Limb (tissue), 2 donors: Measurements from ENCODE around the gene TRAK1.
A peak's percentile ranks its signal among the peaks of the same experiment; 100 is the strongest.

Experiments
- DNase-seq, 2 donors: peaks; one replicate each; pipeline ENCODE4 v3.0.0-alpha.2; 2016; ENCODE audit errors: extremely low spot score in 2 of 2

The TRAK1 gene

DNA sequence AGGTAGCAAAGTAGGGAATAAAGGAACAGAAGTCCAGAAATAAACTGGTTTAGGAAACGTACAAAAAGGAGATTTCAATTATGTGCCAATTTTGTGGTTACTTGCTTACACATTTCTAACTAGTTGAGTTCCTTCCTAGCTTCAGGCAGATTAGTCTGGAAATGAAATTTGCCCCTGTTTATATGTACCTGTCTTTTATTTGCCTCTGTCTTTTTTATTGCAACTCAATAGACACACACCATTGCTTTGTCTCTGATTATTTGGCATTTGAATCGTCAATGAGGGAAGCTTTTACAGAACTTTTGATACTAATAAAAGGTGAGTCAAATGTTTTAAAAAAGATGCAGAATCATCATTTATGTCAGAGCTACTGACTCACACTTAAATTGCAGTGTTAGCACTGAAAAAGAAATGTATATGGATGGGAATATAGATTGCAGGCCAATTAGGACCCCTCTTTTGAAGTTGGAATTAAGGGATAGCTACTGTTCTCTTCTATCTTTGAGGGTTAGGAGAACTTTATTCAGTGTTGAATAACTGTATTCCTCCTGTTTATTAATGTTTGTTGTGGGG is 60.5 kb downstream of the TRAK1 start:
- DNase-seq, result no peak

- no peak for DNase-seq
Observed at GRCh38 chr3:42152193-42152592, 61.0 kb downstream of the TRAK1 start.

DNA sequence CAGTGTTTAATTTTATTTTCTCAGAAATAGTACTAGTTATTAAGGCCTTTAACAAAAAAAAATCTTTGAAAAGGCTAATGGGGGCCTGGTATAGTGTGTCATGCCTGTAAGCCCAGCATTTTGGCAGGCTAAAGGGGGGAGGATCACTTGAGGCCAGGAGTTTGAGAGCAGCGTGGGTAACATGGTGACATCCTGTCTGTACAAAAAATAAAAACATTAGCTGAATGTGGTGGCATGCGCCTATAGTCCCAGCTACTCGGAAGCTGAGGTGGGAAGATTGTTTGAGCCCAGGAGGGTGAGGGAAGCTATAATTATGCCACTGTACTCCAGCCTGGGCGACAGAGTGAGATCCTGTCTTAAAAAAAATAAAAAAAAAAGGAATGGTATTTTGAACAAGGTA is 61.9 kb downstream of the TRAK1 start:
- DNase-seq, result no peak

- no peak for DNase-seq
Observed at GRCh38 chr3:42157540-42158538, 66.7 kb downstream of the TRAK1 start.

GRCh38 chr3:42159147-42159546 is 68.0 kb downstream of the TRAK1 start:
- no peak for DNase-seq

DNA sequence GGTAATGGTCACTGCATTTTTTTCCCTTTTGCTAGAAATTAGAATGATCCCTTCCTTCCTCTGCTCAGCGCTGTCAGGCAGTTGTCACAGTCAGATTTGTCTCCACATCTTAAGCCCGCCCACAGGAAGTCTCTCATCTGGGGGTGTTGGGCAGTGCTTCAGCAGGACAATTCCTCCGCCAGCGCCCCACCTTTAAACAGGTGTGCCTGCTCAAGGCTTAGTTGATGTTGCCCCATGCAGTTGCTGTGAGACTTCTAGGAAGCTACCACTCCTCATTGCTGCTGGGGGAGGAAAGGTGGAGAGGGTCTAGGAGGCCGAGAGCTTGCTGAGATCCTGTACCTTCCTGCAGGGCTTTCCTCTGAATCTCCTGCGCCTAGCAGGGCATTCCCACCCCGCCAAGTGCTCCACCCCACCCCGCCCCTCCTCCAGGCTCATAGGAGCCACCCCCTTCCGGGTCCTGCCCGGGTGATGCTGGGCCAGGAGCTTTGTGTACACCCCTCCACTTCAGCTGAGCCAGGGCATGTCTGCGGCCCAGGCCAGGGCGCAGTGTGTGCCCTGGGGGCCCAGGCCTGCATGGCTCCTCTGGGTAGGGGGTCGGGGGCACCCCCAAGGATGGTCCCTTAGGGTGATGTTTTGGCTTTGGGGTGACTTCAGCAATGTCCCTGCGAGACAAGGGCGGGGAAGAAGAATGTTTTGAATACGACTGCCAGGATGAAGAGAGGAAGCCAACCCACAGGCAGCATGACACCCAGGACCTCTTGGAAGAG is 68.7 kb downstream of the TRAK1 start:
- DNase-seq, result peak in 1 of 2 donors; percentile 40

- no peak for DNase-seq
Observed at GRCh38 chr3:42161050-42161935, 70.1 kb downstream of the TRAK1 start.

DNA sequence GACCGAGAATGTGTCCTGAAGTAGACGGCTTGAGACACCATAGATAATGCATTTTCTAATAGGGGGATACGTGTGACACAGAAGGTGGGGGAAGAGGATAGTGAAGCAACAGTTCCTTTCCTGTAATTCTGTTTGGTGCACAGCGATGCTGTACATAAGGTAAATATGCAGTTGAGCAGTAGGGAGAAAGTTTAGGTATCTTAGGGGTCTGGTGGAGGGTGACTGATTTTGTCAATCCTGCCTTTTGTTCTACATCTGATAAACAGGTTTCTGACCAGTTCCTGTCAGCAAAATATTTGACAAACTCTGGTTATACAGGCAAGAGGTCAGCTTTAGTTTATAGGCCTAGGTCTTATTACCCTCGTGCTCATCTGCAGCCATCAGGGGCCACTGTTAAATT is 71.3 kb downstream of the TRAK1 start:
- DNase-seq, result no peak

DNA sequence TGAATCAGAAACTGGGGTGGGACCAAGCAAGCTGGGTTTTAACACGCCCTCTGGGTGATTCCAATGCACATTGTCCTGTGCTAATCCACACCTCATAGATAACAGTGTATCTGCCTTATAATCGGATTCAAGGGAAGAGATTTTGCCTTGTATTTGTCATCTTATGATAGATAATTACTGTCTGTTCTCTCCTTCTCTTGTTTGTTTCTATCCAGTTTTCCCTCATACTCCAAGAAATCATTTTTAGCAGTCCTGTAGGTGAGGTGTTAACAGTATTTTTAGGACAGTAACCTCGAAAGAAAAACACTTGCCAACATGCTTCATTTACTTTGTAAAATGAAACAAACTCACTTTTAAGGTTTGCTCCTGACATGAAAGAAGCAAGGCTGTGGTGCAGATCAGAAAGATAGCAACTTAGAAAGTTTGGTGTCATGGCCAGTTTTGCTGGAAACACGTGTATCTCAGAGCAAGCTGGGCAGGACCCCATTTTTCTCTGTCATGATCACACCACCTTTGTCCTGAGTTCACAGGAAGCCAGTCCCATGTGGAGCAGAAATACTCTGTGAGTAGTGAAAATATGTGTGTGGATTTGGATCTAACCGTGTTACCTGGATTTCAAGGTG is 72.6 kb downstream of the TRAK1 start:
- no peak for DNase-seq

- no peak for DNase-seq
Observed at GRCh38 chr3:42164656-42165055, 73.5 kb downstream of the TRAK1 start.

GRCh38 chr3:42165211-42165610 is 74.1 kb downstream of the TRAK1 start:
- DNase-seq, result no peak

- DNase-seq, result no peak
Observed at GRCh38 chr3:42166214-42166613, 75.1 kb downstream of the TRAK1 start.

- DNase-seq, result no peak
Observed at GRCh38 chr3:42166662-42167300, 75.6 kb downstream of the TRAK1 start.

DNA sequence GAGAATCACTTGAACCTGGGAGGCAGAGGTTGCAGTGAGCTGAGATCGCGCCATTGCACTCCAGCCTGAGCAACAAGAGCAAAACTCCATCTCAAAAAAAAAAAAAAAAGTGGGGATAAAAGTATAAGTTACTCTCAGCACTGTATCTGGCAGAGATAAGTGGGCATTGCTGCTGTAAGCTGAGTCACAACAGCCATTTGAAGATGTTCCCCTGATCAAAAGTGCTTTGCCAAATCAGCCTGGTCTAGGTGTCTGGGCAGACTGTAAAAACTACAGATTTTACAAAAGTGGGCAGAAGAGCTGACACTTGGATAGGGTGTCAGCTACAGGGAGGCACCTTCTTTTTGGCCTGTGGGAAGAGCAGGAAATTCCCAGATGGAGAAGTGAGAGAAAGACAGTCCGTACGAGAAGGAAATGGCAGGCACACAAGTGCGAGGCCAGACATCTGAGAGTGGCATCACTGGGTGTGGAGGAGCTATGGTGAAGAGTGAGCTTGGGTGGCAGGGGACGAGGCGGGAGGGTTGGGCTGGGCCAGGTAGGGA is 78.5 kb downstream of the TRAK1 start:
- DNase-seq, result no peak

GRCh38 chr3:42172047-42172654 is 81.0 kb downstream of the TRAK1 start:
- DNase-seq, result no peak

GRCh38 chr3:42173307-42173706 is 82.2 kb downstream of the TRAK1 start:
- no peak for DNase-seq

GRCh38 chr3:42174679-42175385 is 83.7 kb downstream of the TRAK1 start:
- DNase-seq, result no peak

DNA sequence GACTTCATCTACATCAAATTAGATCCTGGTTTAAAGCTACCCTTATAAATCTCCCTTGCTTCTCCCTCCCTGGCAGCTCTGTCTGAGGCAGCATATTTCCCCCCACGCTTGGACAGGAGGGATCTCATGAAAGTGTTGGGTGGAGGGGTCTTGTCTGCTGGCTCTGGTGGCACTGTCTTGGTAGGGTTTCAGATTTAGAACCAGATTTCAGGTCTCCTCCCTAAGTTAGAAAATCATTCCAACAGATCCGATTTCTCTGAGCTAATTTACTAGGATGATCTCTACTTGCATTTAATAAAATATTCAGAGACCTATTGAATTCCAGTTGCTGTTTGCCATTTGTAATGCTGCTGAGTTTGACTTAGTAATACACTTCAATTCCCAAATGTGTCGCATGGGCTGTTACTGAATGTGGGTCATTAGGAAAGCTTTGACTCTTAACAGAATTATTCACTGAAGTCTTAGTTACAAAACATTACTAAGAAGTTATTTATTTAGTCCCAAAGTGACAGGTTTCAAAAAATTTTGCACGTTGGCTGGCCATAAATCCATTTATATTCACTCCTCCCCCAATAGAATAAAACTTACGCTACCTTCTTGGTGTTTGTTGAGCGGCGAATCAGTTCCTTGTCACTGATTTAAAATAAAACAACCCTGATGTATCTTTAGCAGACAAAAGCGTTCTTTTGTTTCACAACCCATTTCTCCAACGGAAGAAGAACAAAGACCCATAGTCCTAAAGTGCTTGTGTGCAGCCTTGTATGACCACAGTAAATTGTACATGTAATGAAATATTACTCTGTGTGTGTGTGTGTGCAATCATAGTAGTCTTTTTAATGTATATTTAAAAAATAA is 84.5 kb downstream of the TRAK1 start:
- DNase-seq, result no peak
